GM12873 (cell line): ENCODE data around the gene HOXB6.

Experiments
- CTCF ChIP-seq: IDR thresholded peaks from 2 replicates; pipeline ENCODE4 v1.5.1; 2012; ENCODE audit warnings: low read depth, mild to moderate bottlenecking, moderate library complexity, low read length, control low read depth; ENCODE audit not compliant: insufficient read depth; ENCODE audit errors: missing control alignments

HOXB6 gene

GRCh38 chr17:48551596-48552465, 53.0 kb downstream of the HOXB6 start:
- TF ChIP-seq CTCF, result no peak

GRCh38 chr17:48551214-48551555, 53.6 kb downstream of the HOXB6 start:
- TF ChIP-seq CTCF, result no peak

- TF ChIP-seq CTCF, result no peak
Observed at GRCh38 chr17:48550502-48551213, 54.1 kb downstream of the HOXB6 start.

- no peak for TF ChIP-seq CTCF
Observed at GRCh38 chr17:48549914-48550501, 54.8 kb downstream of the HOXB6 start.

GRCh38 chr17:48549281-48549630, 55.5 kb downstream of the HOXB6 start:
- no peak for TF ChIP-seq CTCF

- TF ChIP-seq CTCF, result no peak
Observed at GRCh38 chr17:48548523-48549280, 56.1 kb downstream of the HOXB6 start.
